K562 (cell line): Measurements from ENCODE around the gene C4orf36. TPM values are rescaled to one million over a fixed set of nuclear protein-coding genes. Genes with fewer than 3 reads are reported as not detected.

ENCODE experiments used
- ARID4B ChIP-seq: sonication (generic); formaldehyde crosslinking; IDR thresholded peaks from 2 replicates; pipeline ENCODE4 v1.8.0; 2022; ENCODE audit warnings: mild to moderate bottlenecking, missing genetic modification reagents
- C11orf30 ChIP-seq: fragments of 450-650 bp; IDR thresholded peaks from 2 replicates; pipeline ENCODE4 v1.6.1; 2016; ENCODE audit warnings: low read depth, mild to moderate bottlenecking
- CBX3 ChIP-seq, 2 experiments: IDR thresholded peaks; 1 replicate in 1 of 2; 2 replicates in 1 of 2; pipeline ENCODE4 v1.6.1; 2012; ENCODE audit warnings: inconsistent platforms in 2 of 2, low read length in 2 of 2, borderline replicate concordance in 1 of 2, control low read depth in 1 of 2
- CTBP1 ChIP-seq: fragments of 450-650 bp; IDR thresholded peaks from 2 replicates; pipeline ENCODE4 v1.6.1; 2016; ENCODE audit warnings: borderline replicate concordance
- FOS ChIP-seq: IDR thresholded peaks from 3 replicates; pipeline ENCODE4 v1.6.1; 2011; ENCODE audit not compliant: insufficient read length; ENCODE audit errors: extremely low read depth
- FOXK2 ChIP-seq, 2 experiments: fragments of 450-650 bp; IDR thresholded peaks in 1 of 2; conservative IDR thresholded peaks in 1 of 2; 2 replicates each; pipeline ENCODE4 v1.6.1; 2016; ENCODE audit warnings: low read depth in 2 of 2, mild to moderate bottlenecking in 1 of 2
- HDAC8 ChIP-seq: fragments of 450-650 bp; IDR thresholded peaks from 2 replicates; pipeline ENCODE4 v1.6.1; 2016; ENCODE audit warnings: mild to moderate bottlenecking, missing genetic modification characterization, moderate library complexity, missing compliant biosample characterization
- HIVEP1 ChIP-seq: fragments of 250-450 bp; sonication (Bioruptor Pico); IDR thresholded peaks from 2 replicates; pipeline ENCODE4 v1.4.0; 2020; ENCODE audit warnings: mild to moderate bottlenecking
- MAX ChIP-seq: sonication (generic); formaldehyde crosslinking; IDR thresholded peaks from 2 replicates; pipeline ENCODE4 v1.9.0; 2022; ENCODE audit warnings: mild to moderate bottlenecking, missing genetic modification reagents
- MEF2A ChIP-seq: IDR thresholded peaks from 2 replicates; pipeline ENCODE4 v1.6.1; 2011; ENCODE audit warnings: low read depth, mild to moderate bottlenecking, low read length, moderate library complexity; ENCODE audit not compliant: control insufficient read depth
- NCOA2 ChIP-seq, 2 experiments: fragments of 450-650 bp; IDR thresholded peaks; 2 replicates each; pipeline ENCODE4 v1.6.1; 2018; ENCODE audit warnings: mild to moderate bottlenecking in 2 of 2, moderate library complexity in 1 of 2; ENCODE audit not compliant: partially characterized antibody in 2 of 2
- NFE2 ChIP-seq: IDR thresholded peaks from 2 replicates; pipeline ENCODE4 v1.6.1; 2014; ENCODE audit warnings: antibody characterized with exemption, low read depth
- RFX5 ChIP-seq: IDR thresholded peaks from 2 replicates; pipeline ENCODE4 v1.6.1; 2011; ENCODE audit warnings: low read depth, mild to moderate bottlenecking, improper control_type of control experiment, low read length
- SMAD1 ChIP-seq: fragments of 150-350 bp; IDR thresholded peaks from 2 replicates; pipeline ENCODE4 v1.6.1; 2014; ENCODE audit warnings: low read length, low read depth; ENCODE audit not compliant: partially characterized antibody
- SMAD4 ChIP-seq: fragments of 250-450 bp; sonication (Bioruptor Pico); conservative IDR thresholded peaks from 2 replicates; pipeline ENCODE4 v1.8.0; 2021; ENCODE audit warnings: inconsistent platforms, mild to moderate bottlenecking, moderate library complexity
- SMARCE1 ChIP-seq: fragments of 450-650 bp; IDR thresholded peaks from 2 replicates; pipeline ENCODE4 v1.7.1; 2016; ENCODE audit warnings: mild to moderate bottlenecking
- SNAPC5 ChIP-seq: fragments of 250-450 bp; sonication (Bioruptor Pico); IDR thresholded peaks from 2 replicates; pipeline ENCODE4 v1.8.0; 2021; ENCODE audit warnings: moderate library complexity, mild to moderate bottlenecking, inconsistent platforms
- SRF ChIP-seq, 2 experiments: fragments of 250-450, 450-650 bp in 1 of 2; sonication (Bioruptor Pico) in 1 of 2; sonication (generic) in 1 of 2; formaldehyde crosslinking; IDR thresholded peaks; 2 replicates each; pipeline versions ENCODE4 v1.5.0 to v1.5.1; 2020 to 2022; ENCODE audit warnings: mild to moderate bottlenecking in 1 of 2, missing genetic modification reagents in 1 of 2
- UBTF ChIP-seq, 2 experiments: IDR thresholded peaks; 2 replicates each; pipeline ENCODE4 v1.6.1; 2012; ENCODE audit warnings: improper control_type of control experiment in 2 of 2, low read depth in 2 of 2, low read length in 2 of 2, borderline replicate concordance in 1 of 2
- ZC3H8 ChIP-seq: fragments of 450-650 bp; IDR thresholded peaks from 2 replicates; pipeline ENCODE4 v1.6.1; 2017
- ZNF174 ChIP-seq: fragments of 250-450 bp; sonication (Bioruptor Pico); IDR thresholded peaks from 2 replicates; pipeline ENCODE4 v1.4.0; 2020; ENCODE audit warnings: mild to moderate bottlenecking
- ZNF655 ChIP-seq: fragments of 250-450 bp; sonication (Bioruptor Pico); IDR thresholded peaks from 2 replicates; pipeline ENCODE4 v1.5.0; 2021
- polyA plus RNA-seq, 8 experiments: library from polyadenylated mRNA; depleted of rRNA in 4 of 8; stranded (reverse) in 5 of 8; unstranded in 3 of 8; fragments of >200 nt; fragmentation: Nextera tagmentation in 2 of 8; fragmentation: Illumina TruSeq in 1 of 8; extraction: Ambion mirVana in 2 of 8; extraction: Trizol in 1 of 8; gene quantifications; 2 replicates each; pipeline versions ENCODE4 v1.2.1 to v1.2.3, GENCODE V29; 2011 to 2014; ENCODE audit warnings: inconsistent platforms in 1 of 8, missing spikeins in 1 of 8
- total RNA-seq, 7 experiments: library from RNA; depleted of rRNA in 6 of 7; stranded (reverse); fragments of >200 nt in 6 of 7; fragmentation: Illumina TruSeq in 2 of 7; extraction: Trizol in 2 of 7; gene quantifications; 2 replicates each; pipeline versions ENCODE4 v1.2.1 to v1.2.3, GENCODE V29; 2011 to 2021; ENCODE audit warnings: low replicate concordance in 1 of 7

C4orf36 gene
- total and polyA plus RNA-seq, 9 of the 15 experiments (the other 6 are each of a cell fraction or from before 2014, with no cell fraction given) = 0.14 to 0.45 (median 0.20) TPM; not detected in 5

- TF ChIP-seq CTBP1 = no peak
- TF ChIP-seq SMARCE1 = peak; percentile 39; the same call in 1 of the 2 replicates
- no peak for TF ChIP-seq C11orf30
- TF ChIP-seq SMAD4 (CRISPR knock-in tag) = 0 out of 2 replicates have a peak, but pooled peaks have one; percentile 62
- no peak for TF ChIP-seq SMAD1
- TF ChIP-seq ZNF174 (CRISPR knock-in tag) = no peak
- no peak for TF ChIP-seq FOS
- no peak for TF ChIP-seq ZC3H8
- TF ChIP-seq HDAC8 (tag) = no peak
- no peak for TF ChIP-seq MEF2A
- TF ChIP-seq ARID4B (CRISPR knock-in tag) = no peak
- no peak for TF ChIP-seq CBX3 (IDR thresholded peaks at IDR 0.05; ENCODE audit: borderline replicate concordance in 1 of 2, low read length in 2 of 2)
- TF ChIP-seq NCOA2 (IDR thresholded peaks at IDR 0.05; ENCODE audit: partially characterized antibody in 2 of 2) = no peak
- no peak for TF ChIP-seq MAX (CRISPR knock-in tag)
- TF ChIP-seq SNAPC5 = no peak
- TF ChIP-seq SRF (CRISPR knock-in tag; IDR thresholded peaks at IDR 0.05) = no peak
- TF ChIP-seq HIVEP1 (CRISPR knock-in tag) = no peak
- no peak for TF ChIP-seq UBTF (IDR thresholded peaks at IDR 0.05; ENCODE audit: borderline replicate concordance in 1 of 2, low read depth in 2 of 2, low read length in 2 of 2)
- no peak for TF ChIP-seq FOXK2 (conservative IDR thresholded peaks at IDR 0.05 in 1 of 2, IDR thresholded peaks at IDR 0.05 in 1 of 2; ENCODE audit: low read depth in 2 of 2)
- no peak for TF ChIP-seq RFX5
- no peak for TF ChIP-seq NFE2
- no peak for TF ChIP-seq ZNF655 (CRISPR knock-in tag)
Measured at GRCh38 chr4:86916392-86916791, 24.2 kb upstream of the C4orf36 start (continued).
